HG02852 (cell line): Measurements from ENCODE around the gene TRA2A.
A peak's percentile ranks its signal among the peaks of the same experiment; 100 is the strongest.

Experiments
- ATAC-seq: cut with Tn5 transposase; IDR thresholded peaks from one replicate; pipeline ENCODE4 v1.9.1; 2021; ENCODE audit warnings: mild to moderate bottlenecking, moderate library complexity; ENCODE audit not compliant: unreplicated experiment

Gene TRA2A

GRCh38 chr7:23471106-23471859, 60.5 kb downstream of the TRA2A start:
- peak; percentile 22 for ATAC-seq

- ATAC-seq, result no peak
These were observed 61.3 kb downstream of the TRA2A start, which contains the start of gene IGF2BP3 for GRCh38 chr7:23470330-23471105. Gene IGF2BP3 (minus strand): TSS chr7:23470491. CDS start chr7:23470110, 381 bp downstream.

- no peak for ATAC-seq
These were observed 61.9 kb downstream of the TRA2A start for GRCh38 chr7:23469961-23470250.

- peak; percentile 20 for ATAC-seq
These were observed 62.4 kb downstream of the TRA2A start for GRCh38 chr7:23469150-23469960.

- ATAC-seq, result peak; percentile 8
These were observed 63.1 kb downstream of the TRA2A start for GRCh38 chr7:23468526-23469149.

GRCh38 chr7:23467806-23468525, 63.8 kb downstream of the TRA2A start:
- peak; percentile 22 for ATAC-seq

GRCh38 chr7:23467291-23467805, 64.4 kb downstream of the TRA2A start:
- ATAC-seq, result no peak

GRCh38 chr7:23462846-23463245, 68.9 kb downstream of the TRA2A start:
- ATAC-seq, result no peak

- ATAC-seq, result no peak
These were observed 73.7 kb downstream of the TRA2A start for GRCh38 chr7:23458044-23458443.

- no peak for ATAC-seq
These were observed 75.7 kb downstream of the TRA2A start for GRCh38 chr7:23456093-23456492.

- ATAC-seq, result no peak
These were observed 76.8 kb downstream of the TRA2A start for GRCh38 chr7:23454881-23455526.
